Astrocyte (in vitro differentiated cells and primary cell): Measurements from ENCODE around the gene GBA2. TPM values are rescaled to one million over a fixed set of nuclear protein-coding genes. Genes with fewer than 3 reads are reported as not detected.

Experiments
- DNase-seq: peaks from one replicate; pipeline ENCODE4 v3.0.0-alpha.2; 2010; ENCODE audit warnings: low read depth
- FAIRE-seq: peaks from 2 replicates; lab custom pipeline; 2011; peaks lifted over from hg19 to GRCh38; lab: Jason Lieb, UNC
- H2AFZ ChIP-seq: 2 replicates; pipeline ENCODE4 v1.6.0; 2012; ENCODE audit warnings: low read depth, low read length, inconsistent platforms
- H3K27ac ChIP-seq: 2 replicates; pipeline ENCODE4 v1.5.1; 2011; ENCODE audit warnings: low read depth, low read length, inconsistent platforms
- H3K27me3 ChIP-seq: 2 replicates; pipeline ENCODE4 v1.6.0; 2011; ENCODE audit warnings: low read length, inconsistent platforms; ENCODE audit not compliant: insufficient read depth
- H3K36me3 ChIP-seq: 2 replicates; pipeline ENCODE4 v1.5.1; 2011; ENCODE audit warnings: low read length, inconsistent platforms; ENCODE audit not compliant: insufficient read depth
- H3K4me1 ChIP-seq: 2 replicates; pipeline ENCODE4 v1.5.1; 2011; ENCODE audit warnings: low read length, inconsistent platforms; ENCODE audit not compliant: insufficient read depth
- H3K4me2 ChIP-seq: 2 replicates; pipeline ENCODE4 v1.6.0; 2012; ENCODE audit warnings: low read length, inconsistent platforms
- H3K4me3 ChIP-seq: 2 replicates; pipeline ENCODE4 v1.5.1; 2011; ENCODE audit warnings: low read depth, mild to moderate bottlenecking, low read length, inconsistent platforms; ENCODE audit not compliant: insufficient read depth
- H3K79me2 ChIP-seq: 2 replicates; pipeline ENCODE4 v1.6.0; 2012; ENCODE audit warnings: mild to moderate bottlenecking, low read length, inconsistent platforms; ENCODE audit not compliant: insufficient read depth
- H3K9ac ChIP-seq: 2 replicates; pipeline ENCODE4 v1.6.0; 2012; ENCODE audit warnings: mild to moderate bottlenecking, low read length, inconsistent platforms
- H3K9me3 ChIP-seq: 2 replicates; pipeline ENCODE4 v1.5.1; 2012; ENCODE audit warnings: low read depth, mild to moderate bottlenecking, low read length, inconsistent platforms; ENCODE audit not compliant: insufficient read depth
- H4K20me1 ChIP-seq: 2 replicates; pipeline ENCODE4 v1.6.0; 2012; ENCODE audit warnings: low read length, inconsistent platforms; ENCODE audit not compliant: insufficient read depth
- H3K27ac Mint-ChIP-seq: one replicate; pipeline ENCODE4 v1.8.0; 2021; ENCODE audit warnings: mild to moderate bottlenecking, mixed read lengths; ENCODE audit not compliant: unreplicated experiment
- H3K27me3 Mint-ChIP-seq: one replicate; pipeline ENCODE4 v1.8.0; 2021; ENCODE audit warnings: low read depth, mixed read lengths; ENCODE audit not compliant: unreplicated experiment
- H3K36me3 Mint-ChIP-seq: one replicate; pipeline ENCODE4 v1.8.0; 2021; ENCODE audit warnings: low read depth, mixed read lengths; ENCODE audit not compliant: unreplicated experiment
- H3K4me1 Mint-ChIP-seq: one replicate; pipeline ENCODE4 v1.8.0; 2021; ENCODE audit warnings: low read depth, mixed read lengths; ENCODE audit not compliant: unreplicated experiment
- H3K4me3 Mint-ChIP-seq: one replicate; pipeline ENCODE4 v1.8.0; 2021; ENCODE audit warnings: mild to moderate bottlenecking, moderate library complexity, mixed read lengths; ENCODE audit not compliant: unreplicated experiment
- H3K9me3 Mint-ChIP-seq: one replicate; pipeline ENCODE4 v1.8.0; 2021; ENCODE audit warnings: mild to moderate bottlenecking, mixed read lengths; ENCODE audit not compliant: unreplicated experiment
- CTCF ChIP-seq: IDR thresholded peaks from 2 replicates; pipeline ENCODE4 v1.5.1; 2011; ENCODE audit warnings: low read depth, mild to moderate bottlenecking, inconsistent platforms, low read length, moderate library complexity; ENCODE audit not compliant: insufficient read depth
- EZH2 ChIP-seq: IDR thresholded peaks from 2 replicates; pipeline ENCODE4 v1.6.1; 2012; ENCODE audit warnings: mild to moderate bottlenecking, low read length, inconsistent platforms; ENCODE audit not compliant: insufficient read depth
- total RNA-seq: library from RNA; stranded (reverse); gene quantifications from 2 replicates; pipeline ENCODE4 v1.2.1, GENCODE V29; 2021

Gene GBA2
- total RNA-seq, 1 donor from 2014 or later, result 42.5 TPM

GRCh38 chr9:35743880-35744518, 5.0 kb downstream of the GBA2 start:
- DNase-seq, result no peak
- Mint-ChIP-seq H3K27me3 (no peaks in the 10 kb centered on the region), H3K4me1 (peaks cover 22% of the 10 kb centered on the region), H3K9me3 (no peaks in the 10 kb centered on the region), H3K27ac (no peak overlapping the region), H3K4me3 (no peak overlapping the region), H3K36me3 (peaks cover 37% of the 10 kb centered on the region)
- no peak for FAIRE-seq
- Histone ChIP-seq H3K4me3 (no peak overlapping the region), H3K27ac (no peak overlapping the region), H4K20me1 (peaks cover 68% of the 10 kb centered on the region), H3K9me3 (no peaks in the 10 kb centered on the region), H3K4me2 (no peak overlapping the region), H2AFZ (no peak overlapping the region), H3K79me2 (peaks cover 63% of the 10 kb centered on the region), H3K4me1 (peaks cover 19% of the 10 kb centered on the region), H3K36me3 (peaks cover 38% of the 10 kb centered on the region), H3K9ac (no peak overlapping the region), H3K27me3 (no peaks in the 10 kb centered on the region)
- no peak for TF ChIP-seq CTCF
- TF ChIP-seq EZH2, result no peak

- DNase-seq (no peak), FAIRE-seq (no peak)
- peaks cover 58% of the 10 kb centered on the region for H3K79me2 ChIP-seq
- no peaks in the 10 kb centered on the region for H3K9me3 ChIP-seq
- H3K4me1 ChIP-seq, result peaks cover 19% of the 10 kb centered on the region
- no peaks in the 10 kb centered on the region for H3K27me3 Mint-ChIP-seq
- H3K4me3 Mint-ChIP-seq, result no peak overlapping the region
- no peak overlapping the region for H3K27ac ChIP-seq
- H3K4me1 Mint-ChIP-seq, result peaks cover 22% of the 10 kb centered on the region
- no peaks in the 10 kb centered on the region for H3K27me3 ChIP-seq
- H3K27ac Mint-ChIP-seq, result no peak overlapping the region
- peaks cover 71% of the 10 kb centered on the region for H4K20me1 ChIP-seq
- H3K9ac ChIP-seq, result no peak overlapping the region
- no peak overlapping the region for H2AFZ ChIP-seq
- TF ChIP-seq CTCF, result no peak
- no peak for TF ChIP-seq EZH2
- peaks cover 42% of the 10 kb centered on the region for H3K36me3 ChIP-seq
- H3K36me3 Mint-ChIP-seq, result peaks cover 42% of the 10 kb centered on the region
- no peaks in the 10 kb centered on the region for H3K9me3 Mint-ChIP-seq
- H3K4me3 ChIP-seq, result no peak overlapping the region
- no peak overlapping the region for H3K4me2 ChIP-seq
Measured at GRCh38 chr9:35743452-35743851, 5.6 kb downstream of the GBA2 start.

GRCh38 chr9:35741740-35742139, 7.3 kb downstream of the GBA2 start:
- Histone ChIP-seq H4K20me1 (peaks cover 72% of the 10 kb centered on the region), H3K4me3 (no peak overlapping the region), H3K9ac (no peak overlapping the region), H3K36me3 (peaks cover 59% of the 10 kb centered on the region), H3K79me2 (peaks cover 44% of the 10 kb centered on the region), H3K27me3 (no peaks in the 10 kb centered on the region), H3K4me1 (peaks cover 4% of the 10 kb centered on the region), H3K27ac (no peak overlapping the region), H2AFZ (no peak overlapping the region), H3K9me3 (no peaks in the 10 kb centered on the region), H3K4me2 (no peak overlapping the region)
- peaks cover 18% of the 10 kb centered on the region for H3K4me1 Mint-ChIP-seq
- TF ChIP-seq EZH2, result no peak
- TF ChIP-seq CTCF, result no peak
- H3K36me3 Mint-ChIP-seq, result peaks cover 51% of the 10 kb centered on the region
- H3K27me3 Mint-ChIP-seq, result no peaks in the 10 kb centered on the region
- no peak overlapping the region for H3K4me3 Mint-ChIP-seq
- no peak overlapping the region for H3K27ac Mint-ChIP-seq
- H3K9me3 Mint-ChIP-seq, result no peaks in the 10 kb centered on the region
- FAIRE-seq (no peak), DNase-seq (no peak)
